HG03060 (cell line): ENCODE results near the gene CBARP.

Source experiments
- ATAC-seq: cut with Tn5 transposase; IDR thresholded peaks from one replicate; pipeline ENCODE4 v1.9.1; 2021; ENCODE audit warnings: low read depth, moderate number of reproducible peaks; ENCODE audit not compliant: unreplicated experiment

The CBARP gene

GRCh38 chr19:1241417-1242095, 3.8 kb upstream of the CBARP start, which contains the start of gene ATP5F1D:
Gene ATP5F1D, plus strand, starts transcription at chr19:1241751. Its CDS starts 100 bp downstream, at chr19:1241851.
- peak; percentile 48 for ATAC-seq

GRCh38 chr19:1240925-1241324, 3.1 kb upstream of the CBARP start:
- ATAC-seq, result no peak

- ATAC-seq, result no peak
Observed at GRCh38 chr19:1239796-1240737, 2.3 kb upstream of the CBARP start.

- no peak for ATAC-seq
Observed at GRCh38 chr19:1239420-1239795, 1.6 kb upstream of the CBARP start.

GRCh38 chr19:1238369-1239303, 831 bp upstream of the CBARP start:
- ATAC-seq, result no peak

- ATAC-seq, result no peak
Observed at GRCh38 chr19:1237027-1237659, 662 bp downstream of the CBARP start.

GRCh38 chr19:1236576-1236975, 1.2 kb downstream of the CBARP start:
- ATAC-seq, result no peak

- ATAC-seq, result no peak
Observed at GRCh38 chr19:1235625-1236538, 1.9 kb downstream of the CBARP start.

GRCh38 chr19:1234955-1235380, 2.8 kb downstream of the CBARP start:
- ATAC-seq, result no peak

GRCh38 chr19:1234051-1234954, 3.5 kb downstream of the CBARP start:
- no peak for ATAC-seq

- ATAC-seq, result no peak
Observed at GRCh38 chr19:1233115-1233667, 4.6 kb downstream of the CBARP start.

- ATAC-seq, result no peak
Observed at GRCh38 chr19:1232652-1233072, 5.1 kb downstream of the CBARP start.

- no peak for ATAC-seq
Observed at GRCh38 chr19:1231729-1232637, 5.8 kb downstream of the CBARP start.

- no peak for ATAC-seq
Observed at GRCh38 chr19:1230783-1231489, 6.9 kb downstream of the CBARP start.

GRCh38 chr19:1229924-1230782, 7.7 kb downstream of the CBARP start:
- ATAC-seq, result no peak
